ENCODE data around the gene CDH23. TPM values are rescaled to one million over a fixed set of nuclear protein-coding genes. Genes with fewer than 3 reads are reported as not detected.

The CDH23 gene
- total and polyA plus RNA-seq, 12 donors, result 1.7 to 20.2 (median 7.8) TPM

- H3K27ac ChIP-seq, result no peak overlapping the region
- 79 to 92% (median 83%) methylated on average over 8 of the region's 8 CpGs for WGBS, 4 donors
- intact Hi-C loops (cut with DNase I), result loop anchor here (10.0 kb wide), 2 partner anchors 220 to 290 kb away; partner anchors contain the start of gene SLC29A3 (in 1 of the 2)
Observed at GRCh38 chr10:71604324-71605018, 207.8 kb downstream of the CDH23 start.

GRCh38 chr10:71605263-71605962 is 208.7 kb downstream of the CDH23 start:
- Histone ChIP-seq H3K4me3 (no peak overlapping the region), H3K9me3 (replicated peaks in 1 of 3) (no peaks in the 10 kb centered on the region), H3K36me3 (replicated peaks in 1 of 2) (no peaks in the 10 kb centered on the region), H3K27ac (no peak overlapping the region), H3K4me1 (replicated peaks in 1 of 2) (no peaks in the 10 kb centered on the region), H3K27me3 (no peaks in the 10 kb centered on the region)
- intact Hi-C loops (cut with DNase I), result loop anchor here (10.0 kb wide), 2 partner anchors 221 to 291 kb away; partner anchors contain the start of gene SLC29A3 (in 1 of the 2)
- no peak for DNase-seq
- WGBS, 4 donors, result 77 to 86% (median 83%) methylated on average over 2 of the region's 2 CpGs
- TF ChIP-seq POLR2A (IDR thresholded peaks at IDR 0.05), result no peak
- TF ChIP-seq CTCF (IDR thresholded peaks at IDR 0.05), result no peak

More at GRCh38 chr10:71604324-71605018, 207.8 kb downstream of the CDH23 start:
- Histone ChIP-seq H3K27me3 (no peaks in the 10 kb centered on the region), H3K36me3 (replicated peaks in 1 of 2) (no peaks in the 10 kb centered on the region), H3K9me3 (replicated peaks in 1 of 3) (no peaks in the 10 kb centered on the region), H3K4me3 (no peak overlapping the region), H3K4me1 (replicated peaks in 1 of 2) (no peaks in the 10 kb centered on the region)
- no peak for DNase-seq
- TF ChIP-seq POLR2A (IDR thresholded peaks at IDR 0.05), result no peak
- no peak for TF ChIP-seq CTCF (IDR thresholded peaks at IDR 0.05)

- TF ChIP-seq POLR2A (IDR thresholded peaks at IDR 0.05), result no peak
- TF ChIP-seq CTCF (IDR thresholded peaks at IDR 0.05), result no peak
- Histone ChIP-seq H3K9me3 (replicated peaks in 1 of 3) (no peaks in the 10 kb centered on the region), H3K36me3 (replicated peaks in 1 of 2) (no peaks in the 10 kb centered on the region), H3K4me1 (replicated peaks in 1 of 2) (no peaks in the 10 kb centered on the region), H3K27ac (no peak overlapping the region), H3K27me3 (no peaks in the 10 kb centered on the region), H3K4me3 (no peak overlapping the region)
- intact Hi-C loops (cut with DNase I), result loop anchor here (10.0 kb wide), 2 partner anchors 222 to 292 kb away; partner anchors contain the start of gene SLC29A3 (in 1 of the 2)
- DNase-seq, result no peak
- 80 to 85% (median 83%) methylated on average over 8 to 9 of the region's 9 CpGs for WGBS, 4 donors
Observed at GRCh38 chr10:71606257-71607081, 209.7 kb downstream of the CDH23 start.

- TF ChIP-seq CTCF (IDR thresholded peaks at IDR 0.05) (no peak), POLR2A (IDR thresholded peaks at IDR 0.05) (no peak)
- WGBS, 4 donors, result 82 to 88% (median 85%) methylated on average over 3 to 5 of the region's 5 CpGs
- DNase-seq, result no peak
- no peaks in the 10 kb centered on the region for H3K36me3 ChIP-seq (replicated peaks in 1 of 2)
- no peak overlapping the region for H3K4me3 ChIP-seq
- H3K27ac ChIP-seq, result no peak overlapping the region
- intact Hi-C loops (cut with DNase I), result loop anchor here (10.0 kb wide), 2 partner anchors 222 to 292 kb away; partner anchors contain the start of gene SLC29A3 (in 1 of the 2)
- no peaks in the 10 kb centered on the region for H3K9me3 ChIP-seq (replicated peaks in 1 of 3)
- no peaks in the 10 kb centered on the region for H3K4me1 ChIP-seq (replicated peaks in 1 of 2)
- H3K27me3 ChIP-seq, result no peaks in the 10 kb centered on the region
Observed at GRCh38 chr10:71607082-71607443, 210.3 kb downstream of the CDH23 start.

All from adrenal gland (tissue), 12 donors.